Neutrophil (primary cell): ENCODE measurements around the gene ATP2C2.

Source experiments
- H3K27ac ChIP-seq: fragments of 200-600 bp; sonication (generic); 2 replicates; pipeline ENCODE4 v1.5.1; 2016; ENCODE audit warnings: mild to moderate bottlenecking, moderate library complexity
- H3K27me3 ChIP-seq: fragments of 200-600 bp; sonication (generic); 2 replicates; pipeline ENCODE4 v1.6.0; 2016; ENCODE audit warnings: mild to moderate bottlenecking
- H3K36me3 ChIP-seq: fragments of 200-600 bp; sonication (generic); 2 replicates; pipeline ENCODE4 v1.5.1; 2017
- H3K4me1 ChIP-seq, 2 experiments: fragments of 200-600 bp in 1 of 2; sonication (generic) in 1 of 2; 1 replicate in 1 of 2; 2 replicates in 1 of 2; pipeline versions ENCODE4 v1.5.1 to v1.6.1; 2013 to 2016; ENCODE audit warnings: low read depth in 1 of 2, low read length in 1 of 2, mild to moderate bottlenecking in 1 of 2, moderate library complexity in 1 of 2; ENCODE audit not compliant: control insufficient read depth in 1 of 2, insufficient read depth in 1 of 2
- H3K4me3 ChIP-seq, 2 experiments: fragments of 200-600 bp in 1 of 2; sonication (generic) in 1 of 2; 1 replicate in 1 of 2; 2 replicates in 1 of 2; pipeline ENCODE4 v1.5.1; 2013 to 2016; ENCODE audit warnings: low read depth in 1 of 2, low read length in 1 of 2, mild to moderate bottlenecking in 1 of 2, moderate library complexity in 1 of 2
- H3K9me3 ChIP-seq: fragments of 200-600 bp; sonication (generic); 2 replicates; pipeline ENCODE4 v1.5.1; 2016
- CTCF ChIP-seq: fragments of 200-600 bp; sonication (generic); IDR thresholded peaks from 2 replicates; pipeline ENCODE4 v1.5.1; 2016; ENCODE audit warnings: antibody characterized with exemption

Gene ATP2C2

GRCh38 chr16:84427553-84427952, 59.2 kb downstream of the ATP2C2 start:
- Histone ChIP-seq H3K4me3 (no peak overlapping the region), H3K27me3 (no peaks in the 10 kb centered on the region), H3K36me3 (peaks cover 83% of the 10 kb centered on the region), H3K27ac (no peak overlapping the region), H3K9me3 (no peaks in the 10 kb centered on the region), H3K4me1 (no peaks in the 10 kb centered on the region)
- no peak for TF ChIP-seq CTCF

GRCh38 chr16:84430860-84431259, 62.5 kb downstream of the ATP2C2 start:
- Histone ChIP-seq H3K27me3 (no peaks in the 10 kb centered on the region), H3K36me3 (peaks cover 66% of the 10 kb centered on the region), H3K9me3 (no peaks in the 10 kb centered on the region), H3K4me3 (no peak overlapping the region), H3K4me1 (no peaks in the 10 kb centered on the region), H3K27ac (no peak overlapping the region)
- TF ChIP-seq CTCF: no peak

- Histone ChIP-seq H3K27ac (no peak overlapping the region), H3K36me3 (peaks cover 53% of the 10 kb centered on the region), H3K4me3 (no peak overlapping the region), H3K27me3 (no peaks in the 10 kb centered on the region), H3K4me1 (no peaks in the 10 kb centered on the region), H3K9me3 (no peaks in the 10 kb centered on the region)
- no peak for TF ChIP-seq CTCF
Observed at GRCh38 chr16:84434800-84435199, 66.5 kb downstream of the ATP2C2 start.

- Histone ChIP-seq H3K4me1 (no peaks in the 10 kb centered on the region), H3K27me3 (no peaks in the 10 kb centered on the region), H3K4me3 (no peak overlapping the region), H3K27ac (no peak overlapping the region), H3K9me3 (no peaks in the 10 kb centered on the region), H3K36me3 (peaks cover 56% of the 10 kb centered on the region)
- no peak for TF ChIP-seq CTCF
Observed at GRCh38 chr16:84436196-84436595, 67.9 kb downstream of the ATP2C2 start.

- Histone ChIP-seq H3K27ac (no peak overlapping the region), H3K4me3 (no peak overlapping the region), H3K27me3 (peaks cover 25% of the 10 kb centered on the region), H3K36me3 (peaks cover 63% of the 10 kb centered on the region), H3K9me3 (no peaks in the 10 kb centered on the region), H3K4me1 (no peaks in the 10 kb centered on the region)
- no peak for TF ChIP-seq CTCF
Observed at GRCh38 chr16:84438971-84439696, 70.8 kb downstream of the ATP2C2 start.
